LoVo (cell line): ENCODE measurements around the gene PRSS1.
"Not testable (repeated sequence)": the region's sequence is repeated elsewhere in the genome, so short reads cannot be mapped to it uniquely, and the experiment has no call there.

Experiments
- DNase-seq: peaks from one replicate; pipeline ENCODE4 v3.0.0-alpha.2; 2016; ENCODE audit warnings: low spot score

Gene PRSS1

GRCh38 chr7:142748410-142748809, 862 bp upstream of the PRSS1 start:
- DNase-seq: not testable (repeated sequence)

GRCh38 chr7:142750321-142750938, 1.2 kb downstream of the PRSS1 start:
- no peak for DNase-seq

GRCh38 chr7:142751526-142752175, 2.4 kb downstream of the PRSS1 start:
- not testable (repeated sequence) for DNase-seq

- no peak for DNase-seq
Measured at GRCh38 chr7:142752376-142753225, 3.3 kb downstream of the PRSS1 start.

GRCh38 chr7:142753366-142753765, 4.1 kb downstream of the PRSS1 start:
- no peak for DNase-seq

- DNase-seq: not testable (repeated sequence)
Measured at GRCh38 chr7:142753925-142754491, 4.7 kb downstream of the PRSS1 start.

- DNase-seq: no peak
Measured at GRCh38 chr7:142754681-142755575, 5.7 kb downstream of the PRSS1 start.

- DNase-seq: not testable (repeated sequence)
Measured at GRCh38 chr7:142758312-142758711, 9.0 kb downstream of the PRSS1 start.

GRCh38 chr7:142759433-142759832, 10.2 kb downstream of the PRSS1 start:
- no peak for DNase-seq

- peak; percentile 29 for DNase-seq
Measured at GRCh38 chr7:142760071-142760642, 10.9 kb downstream of the PRSS1 start.

GRCh38 chr7:142761606-142762005, 12.3 kb downstream of the PRSS1 start:
- not testable (repeated sequence) for DNase-seq

GRCh38 chr7:142762104-142762503, 12.8 kb downstream of the PRSS1 start:
- no peak for DNase-seq

- no peak for DNase-seq
Measured at GRCh38 chr7:142767451-142767850, 18.2 kb downstream of the PRSS1 start.

GRCh38 chr7:142767861-142768260, 18.6 kb downstream of the PRSS1 start:
- DNase-seq: no peak

GRCh38 chr7:142768885-142769284, 19.6 kb downstream of the PRSS1 start:
- not testable (repeated sequence) for DNase-seq

- no peak for DNase-seq
Measured at GRCh38 chr7:142770661-142771352, 21.5 kb downstream of the PRSS1 start, which contains the start of gene PRSS2. Gene PRSS2 (plus strand): TSS chr7:142770970. CDS start chr7:142770983, 13 bp downstream.

- DNase-seq: no peak
Measured at GRCh38 chr7:142771353-142771723, 22.1 kb downstream of the PRSS1 start.

GRCh38 chr7:142772051-142772450, 22.8 kb downstream of the PRSS1 start:
- no peak for DNase-seq

GRCh38 chr7:142772673-142773072, 23.4 kb downstream of the PRSS1 start:
- no peak for DNase-seq

GRCh38 chr7:142773230-142773629, 24.0 kb downstream of the PRSS1 start:
- no peak for DNase-seq
